Activated CD4-positive, alpha-beta T cell treated with anti-CD3 and anti-CD28 coated beads, Interleukin-2, amount 50 U/mL, for 24 hours (primary cell): Measurements from ENCODE around the gene NEUROD6.

Source experiments
- DNase-seq, 2 donors: peaks; one replicate each; pipeline ENCODE4 v3.0.0-alpha.2; 2020; ENCODE audit warnings: low read depth in 1 of 2, low spot score in 1 of 2

The NEUROD6 gene

DNA sequence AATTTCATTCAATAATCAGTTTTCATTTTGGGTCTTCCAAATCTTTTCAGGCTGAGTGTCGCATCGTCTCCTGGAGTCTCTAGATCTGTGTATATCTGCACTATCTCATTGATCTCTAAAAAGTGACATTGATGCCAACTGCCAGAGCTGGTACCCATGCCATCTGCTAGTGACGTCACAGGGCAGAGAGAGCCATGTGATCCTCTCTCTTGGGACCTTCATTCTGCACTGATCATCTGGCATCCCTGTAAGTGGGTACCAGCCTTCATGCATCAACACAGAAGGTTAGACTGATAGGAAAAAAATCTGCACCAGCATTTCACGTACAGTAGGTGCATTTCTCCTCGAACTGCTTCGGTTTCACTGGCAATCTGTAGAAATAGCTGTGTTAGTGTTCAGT lies at the start of gene NEUROD6:
NEUROD6 (minus strand) TSS at position 124 of the 400 bp plus-strand sequence. CDS start 1,458 bp downstream, outside the sequence.
- no peak for DNase-seq

DNA sequence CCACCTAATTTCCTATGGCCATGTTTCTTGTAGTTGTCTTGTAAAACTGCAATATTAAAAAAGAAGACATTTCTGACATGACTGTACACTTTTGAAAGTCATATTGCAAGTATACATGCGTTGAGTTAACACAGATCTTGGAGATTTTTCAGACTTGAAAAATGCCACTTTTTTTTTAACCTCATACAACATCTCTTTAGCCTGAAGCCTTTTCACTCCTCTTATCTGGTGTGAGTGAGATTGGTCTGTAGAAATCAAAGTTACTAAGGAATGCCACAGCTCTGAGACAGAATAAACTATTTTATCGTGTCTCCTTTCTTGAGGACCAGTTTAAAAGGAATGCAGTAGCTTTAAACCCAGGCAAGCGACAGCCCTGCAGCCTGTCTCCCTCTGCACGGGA lies 43.9 kb upstream of the NEUROD6 start:
- no peak for DNase-seq

DNA sequence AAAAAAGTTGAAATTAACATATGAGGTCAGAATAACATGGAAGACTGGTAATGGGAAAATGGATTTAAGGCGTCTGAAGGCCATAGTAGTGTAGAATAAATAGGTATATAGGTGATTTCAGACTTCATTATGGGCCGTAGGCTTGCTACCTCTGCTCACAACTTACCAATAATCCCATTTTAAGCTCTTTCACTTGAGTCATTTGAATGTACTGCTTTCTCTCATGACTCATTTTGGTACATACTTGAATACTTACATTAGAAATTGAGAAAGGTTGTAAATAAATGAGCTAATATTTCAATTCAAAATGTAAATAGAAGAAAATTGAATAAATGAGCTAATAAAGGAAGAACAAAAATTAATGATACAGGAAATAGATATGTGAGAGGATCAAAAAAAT lies 42.2 kb upstream of the NEUROD6 start:
- no peak for DNase-seq

DNA sequence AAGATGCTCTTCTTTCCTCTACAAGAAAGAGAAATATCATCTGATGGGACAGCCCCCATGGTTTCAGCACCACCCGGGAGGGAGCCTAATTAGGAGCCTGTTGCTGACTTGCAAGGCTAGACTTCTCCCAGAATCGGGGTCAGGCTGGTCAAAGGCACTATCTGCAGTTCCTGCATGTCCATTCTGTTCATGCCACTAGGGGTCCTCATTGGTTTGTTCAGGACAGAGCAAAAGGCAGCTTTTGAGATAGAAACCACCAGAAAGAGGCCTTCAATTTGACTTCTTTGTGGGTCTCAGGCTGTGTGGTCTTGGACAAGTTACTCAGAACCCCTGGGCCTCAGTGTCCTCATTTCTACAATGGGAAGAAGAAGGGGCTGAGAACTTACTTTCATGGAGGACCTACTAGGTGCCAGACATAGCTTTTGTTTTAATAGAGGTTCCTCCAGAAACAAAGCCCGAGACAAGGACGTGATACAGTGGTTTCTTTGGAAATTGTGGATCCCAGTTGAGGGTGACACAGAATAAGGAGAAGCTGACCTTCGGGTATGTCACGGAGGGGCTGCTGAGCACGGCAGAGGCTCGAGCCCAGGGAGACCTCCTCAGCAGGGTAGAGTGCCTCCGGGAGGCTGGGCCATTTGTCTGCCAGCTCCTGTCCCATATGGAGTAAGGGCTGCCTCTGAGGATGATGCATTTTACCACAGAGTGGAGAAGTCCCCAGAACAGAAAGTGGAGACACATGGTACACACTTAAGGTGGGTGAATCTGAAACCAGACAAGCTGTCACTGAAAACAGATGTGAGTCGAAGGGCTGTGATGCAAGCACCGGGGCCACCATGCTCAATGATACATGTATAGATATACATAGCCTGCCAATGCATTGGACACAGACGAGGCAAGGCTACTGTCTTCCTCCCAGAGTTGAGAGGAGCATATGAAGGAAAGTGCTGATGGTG lies 33.1 kb upstream of the NEUROD6 start:
- DNase-seq: no peak

DNA sequence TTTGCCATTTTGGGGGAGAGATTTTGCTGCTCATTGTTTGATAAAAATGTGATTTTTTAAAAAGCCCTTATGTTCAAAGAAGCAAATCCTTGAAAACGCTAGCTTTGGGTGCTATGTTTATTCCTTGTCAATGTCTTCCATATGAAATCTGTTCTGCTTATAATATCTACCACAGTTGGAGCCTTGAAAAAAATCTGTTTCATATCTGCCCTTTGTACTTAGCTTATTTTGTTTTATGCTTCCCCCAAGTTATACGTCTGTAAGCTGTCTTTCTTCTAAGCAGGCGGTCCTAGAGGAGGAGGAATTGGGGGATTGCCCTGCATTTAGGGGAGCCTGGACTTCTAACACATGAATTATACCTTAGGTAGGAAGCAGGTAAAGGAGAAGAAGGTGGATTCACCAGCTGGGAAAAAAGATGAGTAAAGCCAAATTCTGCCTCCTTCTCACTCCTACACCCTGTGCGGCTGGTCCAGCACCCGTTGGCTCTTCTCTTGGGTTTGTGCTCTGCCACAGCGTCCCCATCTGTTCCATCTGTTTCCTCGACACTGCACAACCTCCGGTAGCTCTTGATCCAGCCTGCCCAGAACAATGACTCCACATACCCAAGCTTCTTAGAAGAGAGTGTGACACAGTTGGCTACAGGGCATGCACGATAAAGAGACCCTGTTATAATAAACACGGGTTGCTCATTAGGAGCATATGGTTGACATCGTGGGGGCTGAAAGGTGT lies 31.9 kb upstream of the NEUROD6 start:
- no peak for DNase-seq

DNA sequence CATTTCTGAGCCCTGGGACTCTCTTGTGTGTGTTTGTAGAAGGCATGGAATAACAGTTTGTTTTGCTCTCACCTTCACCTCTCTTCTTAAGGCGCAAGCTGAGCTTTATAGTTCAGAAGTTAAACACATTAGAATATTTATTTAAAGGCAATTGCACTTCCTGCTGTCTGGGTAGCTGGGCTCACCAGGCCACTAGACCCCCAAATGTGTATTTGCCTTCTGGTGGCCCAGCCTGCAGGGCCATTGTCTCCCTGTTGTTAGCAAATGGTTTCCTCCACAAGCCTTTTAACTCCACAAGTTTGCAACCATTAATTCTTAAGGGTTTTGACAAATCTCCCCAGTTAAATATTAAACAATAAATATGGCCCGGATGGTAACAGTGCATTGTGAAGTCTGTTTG lies 31.1 kb upstream of the NEUROD6 start:
- no peak for DNase-seq

DNA sequence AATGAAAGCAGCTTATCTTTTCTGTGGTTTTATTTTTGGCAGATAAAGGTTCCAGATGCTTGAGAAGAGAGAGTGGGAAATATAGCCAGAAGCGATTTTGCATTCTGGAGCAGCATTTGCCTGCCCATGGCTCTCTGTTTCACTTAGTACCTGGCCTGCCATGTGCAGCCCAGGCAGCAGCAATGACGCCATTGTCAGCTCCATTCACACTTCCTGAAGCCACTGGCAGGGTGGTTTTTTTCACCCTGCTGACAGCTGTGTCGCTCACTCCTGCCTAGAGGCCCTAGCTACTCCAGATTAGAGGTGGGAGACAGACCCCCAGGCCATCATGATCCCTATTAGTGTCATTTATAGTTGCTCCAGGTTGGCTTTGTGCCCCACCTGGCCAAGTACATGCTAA lies 30.1 kb upstream of the NEUROD6 start:
- no peak for DNase-seq

DNA sequence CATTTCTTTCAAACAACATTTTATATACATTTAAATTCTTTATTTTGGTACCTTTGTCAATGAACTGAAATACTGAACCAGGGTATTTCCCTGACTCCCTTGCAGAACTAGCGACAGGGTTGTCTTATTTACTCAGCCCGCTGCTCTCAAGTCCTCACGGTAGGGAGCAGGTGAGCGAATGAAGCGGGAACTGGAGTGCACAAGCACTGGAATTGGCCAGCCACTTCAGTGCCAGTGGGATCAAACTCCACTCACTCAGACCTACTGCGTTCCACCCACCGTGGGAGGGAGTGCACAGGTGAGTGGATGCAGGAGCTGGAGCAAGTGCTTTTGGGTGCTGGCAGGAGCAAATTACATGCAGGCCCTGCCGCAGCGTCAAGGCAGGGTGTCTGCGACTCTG lies 28.1 kb upstream of the NEUROD6 start:
- DNase-seq: no peak

DNA sequence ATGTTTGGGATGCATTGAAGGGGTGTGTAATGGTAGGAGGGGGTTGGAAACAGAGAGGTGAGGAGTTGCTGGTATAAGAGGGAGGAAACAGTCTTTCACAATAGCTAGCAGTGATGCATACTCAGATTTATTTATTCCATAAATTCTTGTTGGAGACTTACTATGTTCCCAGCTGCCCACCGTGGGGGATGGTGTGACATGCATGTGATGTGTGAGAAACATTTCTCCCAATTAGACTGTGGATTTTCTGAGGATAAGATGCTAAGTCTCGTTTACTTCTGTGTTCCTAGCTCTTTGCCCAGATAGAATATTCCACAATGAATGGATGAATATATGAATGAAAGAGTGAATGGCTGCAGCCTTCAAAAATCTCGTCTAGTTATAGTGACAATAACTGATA lies 23.0 kb upstream of the NEUROD6 start:
- DNase-seq: no peak

DNA sequence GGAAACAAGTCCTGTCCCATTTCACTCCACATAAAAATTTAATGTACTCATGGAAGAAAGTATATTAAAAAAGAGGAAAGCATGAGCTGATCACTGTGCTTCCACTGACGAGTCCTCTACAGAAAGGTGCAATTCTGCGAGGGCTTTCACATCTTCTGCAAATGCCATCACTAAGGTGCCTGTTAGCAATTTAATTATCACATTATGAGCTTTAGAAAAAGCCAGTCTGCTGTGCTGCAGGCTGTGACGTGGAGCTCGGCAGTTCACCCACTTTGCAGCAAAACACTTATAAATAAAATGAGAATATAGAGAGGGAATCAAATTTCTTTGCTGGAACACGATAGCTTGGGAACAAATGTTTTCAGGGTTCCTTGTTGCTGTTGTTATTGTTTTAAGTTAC lies 22.5 kb upstream of the NEUROD6 start:
- DNase-seq: no peak

DNA sequence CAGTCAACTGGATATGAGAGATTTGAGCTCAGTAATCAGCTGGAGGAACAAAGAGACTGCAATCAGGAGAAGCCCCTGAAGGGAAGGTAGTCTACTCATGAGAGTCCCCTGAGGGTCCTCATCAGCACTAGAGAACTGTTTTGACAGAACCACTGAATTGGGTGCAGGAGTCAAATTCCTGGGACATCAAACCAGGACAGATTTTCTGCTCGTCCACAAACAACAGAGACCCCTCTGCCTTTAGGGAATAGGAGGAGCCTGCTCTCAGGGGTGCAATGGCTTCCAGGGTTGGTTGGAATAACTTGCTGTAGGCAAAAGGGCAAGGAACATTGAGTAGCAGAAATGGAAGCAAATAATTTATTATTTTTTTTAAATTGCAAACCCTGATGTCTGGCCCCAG lies 21.9 kb upstream of the NEUROD6 start:
- DNase-seq: no peak

DNA sequence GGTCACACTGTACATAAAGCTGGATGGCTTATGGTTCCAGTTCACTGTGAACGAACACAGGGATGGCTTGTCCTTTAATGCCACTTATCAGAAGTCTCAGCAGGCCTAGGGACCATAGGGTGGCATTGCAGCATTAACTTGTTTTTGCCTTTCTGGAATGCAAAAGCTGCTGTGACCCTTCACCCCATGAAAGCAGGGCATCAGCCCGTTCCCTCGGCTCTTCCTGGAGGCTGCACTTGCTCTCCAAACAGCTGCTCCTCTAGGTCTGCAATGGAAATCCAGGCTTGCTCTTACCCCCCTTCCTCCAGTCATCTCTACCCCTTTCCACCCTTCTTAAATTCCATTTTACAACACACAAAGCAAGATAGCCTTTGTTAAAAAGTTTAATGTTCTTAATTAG lies 17.9 kb upstream of the NEUROD6 start:
- no peak for DNase-seq

DNA sequence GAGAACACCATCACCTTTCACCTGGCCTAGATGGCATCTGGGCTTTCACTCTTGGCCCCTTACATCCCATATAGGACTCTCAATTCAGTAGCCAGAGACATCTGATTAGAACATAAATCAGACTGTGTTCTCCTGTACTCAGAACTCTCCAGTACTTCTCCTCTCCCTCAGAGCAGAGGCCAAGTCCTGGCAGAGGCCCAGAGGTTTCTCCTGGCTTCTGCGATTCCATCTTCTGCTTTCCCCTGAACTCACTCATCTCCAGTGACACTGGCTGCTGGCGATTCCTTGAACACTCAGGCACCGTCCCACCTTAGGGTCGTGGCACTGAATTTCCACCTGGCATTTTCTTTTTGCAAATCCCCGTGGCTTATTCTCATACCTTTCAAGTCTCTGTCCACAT lies 4.9 kb upstream of the NEUROD6 start:
- no peak for DNase-seq

DNA sequence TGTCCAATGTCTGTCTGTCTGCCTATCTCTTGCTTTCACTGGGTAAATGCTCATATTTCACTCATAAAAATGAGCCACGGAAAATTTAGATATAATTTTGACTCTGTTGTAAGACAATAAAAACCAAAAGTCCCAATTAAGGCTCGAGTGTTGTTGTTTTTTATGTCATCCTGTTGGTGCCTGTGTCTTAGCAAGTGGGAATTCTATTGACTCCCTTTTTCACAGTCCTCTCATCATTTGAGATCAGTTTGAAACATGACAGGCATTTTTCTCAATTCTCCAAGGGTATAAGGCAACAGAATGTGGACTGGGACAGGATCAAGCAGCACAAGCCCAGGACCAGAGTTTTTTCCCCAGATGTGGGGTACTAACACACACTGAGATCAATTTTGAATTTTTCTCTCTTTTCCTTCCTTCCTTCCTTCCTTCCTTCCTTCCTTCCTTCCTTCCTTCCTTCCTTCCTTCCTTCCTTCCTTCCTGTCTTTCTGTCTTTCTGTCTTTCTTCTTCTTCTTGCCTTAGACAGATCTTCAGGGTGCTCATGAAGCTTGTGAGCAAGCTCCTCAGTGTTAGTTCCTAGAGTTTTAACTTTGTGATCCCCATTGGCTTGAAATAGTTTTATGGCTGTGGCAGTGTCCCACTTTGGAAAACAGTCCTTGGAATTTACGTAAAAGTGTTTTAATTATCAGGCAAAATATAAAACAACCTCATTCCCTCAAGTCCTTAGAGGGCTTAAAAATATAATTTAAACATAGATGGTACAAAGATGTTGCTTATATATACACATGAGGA lies 3.2 kb upstream of the NEUROD6 start:
- no peak for DNase-seq

DNA sequence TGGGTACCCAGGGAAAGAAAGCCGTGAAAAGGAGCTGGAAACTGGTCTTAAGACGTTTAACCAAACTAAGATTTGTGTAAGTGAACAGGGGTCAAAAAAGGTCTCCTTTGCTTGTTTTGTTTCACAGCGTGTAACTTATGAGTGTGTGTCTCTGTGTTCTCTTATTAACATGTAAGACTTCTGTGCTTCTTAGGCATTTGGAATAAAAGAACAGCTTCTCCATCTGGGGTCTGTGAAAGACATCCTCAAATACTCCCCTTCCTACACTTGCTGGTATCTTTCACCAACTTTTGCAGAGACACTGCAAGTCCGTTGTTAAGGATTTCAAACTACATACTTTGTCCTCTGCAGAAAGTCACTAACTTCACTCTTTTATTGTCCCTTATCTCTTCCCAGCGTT lies 615 bp upstream of the NEUROD6 start:
- no peak for DNase-seq

DNA sequence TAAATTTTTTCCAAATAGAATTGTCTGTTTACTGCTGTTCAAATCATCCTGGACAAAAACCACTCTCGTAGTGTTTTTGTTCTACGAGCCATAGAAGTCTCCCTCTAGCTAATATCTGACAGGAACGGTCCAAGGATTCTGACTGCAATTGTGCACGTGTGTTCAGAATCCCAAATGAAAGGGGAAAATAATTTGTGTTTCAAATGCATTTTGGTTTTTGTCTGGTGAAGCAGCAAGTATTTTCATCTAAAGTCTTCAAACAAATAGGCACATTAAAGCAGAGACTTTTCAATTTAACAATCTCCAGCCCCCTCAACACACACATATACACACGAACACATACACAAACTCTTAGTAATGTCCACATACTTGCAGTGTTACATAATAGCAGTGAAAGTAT lies 475 bp downstream of the NEUROD6 start:
- DNase-seq: no peak

DNA sequence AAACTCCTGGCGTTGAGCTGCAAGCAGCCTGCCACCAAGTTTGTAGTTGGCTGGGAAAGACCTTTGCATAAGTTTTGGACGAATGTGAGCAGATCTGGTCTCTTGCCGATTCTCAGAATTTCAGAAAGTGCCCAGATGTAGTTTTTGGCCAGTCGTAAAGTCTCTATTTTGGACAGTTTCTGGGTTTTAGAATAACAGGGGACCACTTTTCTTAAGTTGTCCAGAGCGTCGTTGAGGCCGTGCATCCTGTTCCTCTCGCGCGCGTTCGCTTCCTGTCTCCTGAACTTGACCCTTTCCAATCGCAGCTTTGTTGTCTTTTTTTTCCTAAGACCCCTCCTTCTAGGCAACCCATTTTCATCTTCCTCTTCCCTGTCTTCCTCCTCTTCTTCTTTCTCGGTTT lies 1.8 kb downstream of the NEUROD6 start:
- no peak for DNase-seq

DNA sequence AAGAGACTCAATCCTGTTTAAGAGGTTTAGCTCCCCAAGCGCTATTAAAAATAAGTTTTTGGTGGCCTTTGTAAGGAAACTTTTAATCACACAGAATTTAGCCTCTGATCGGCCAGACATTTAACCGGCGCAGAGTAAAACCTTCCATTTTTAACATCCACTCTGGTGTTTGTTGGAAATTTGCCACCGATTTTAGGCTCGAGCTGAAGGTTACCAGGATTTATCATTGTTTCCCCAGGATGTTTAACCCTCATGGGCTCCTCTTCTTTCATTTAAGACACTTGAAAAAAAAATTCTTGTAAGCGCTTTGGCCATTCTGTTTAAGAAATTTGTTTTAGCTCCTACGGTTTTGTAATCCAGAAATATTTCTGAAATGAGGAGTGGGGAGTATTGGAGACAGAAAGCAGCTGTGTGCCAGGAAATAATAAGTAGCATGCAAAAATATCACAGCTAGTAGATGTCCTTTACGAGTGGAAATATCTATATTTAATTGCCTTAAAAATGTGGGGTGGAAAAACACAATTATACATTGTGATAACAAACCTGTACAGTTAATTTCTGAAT lies 3.4 kb downstream of the NEUROD6 start:
- DNase-seq: no peak

DNA sequence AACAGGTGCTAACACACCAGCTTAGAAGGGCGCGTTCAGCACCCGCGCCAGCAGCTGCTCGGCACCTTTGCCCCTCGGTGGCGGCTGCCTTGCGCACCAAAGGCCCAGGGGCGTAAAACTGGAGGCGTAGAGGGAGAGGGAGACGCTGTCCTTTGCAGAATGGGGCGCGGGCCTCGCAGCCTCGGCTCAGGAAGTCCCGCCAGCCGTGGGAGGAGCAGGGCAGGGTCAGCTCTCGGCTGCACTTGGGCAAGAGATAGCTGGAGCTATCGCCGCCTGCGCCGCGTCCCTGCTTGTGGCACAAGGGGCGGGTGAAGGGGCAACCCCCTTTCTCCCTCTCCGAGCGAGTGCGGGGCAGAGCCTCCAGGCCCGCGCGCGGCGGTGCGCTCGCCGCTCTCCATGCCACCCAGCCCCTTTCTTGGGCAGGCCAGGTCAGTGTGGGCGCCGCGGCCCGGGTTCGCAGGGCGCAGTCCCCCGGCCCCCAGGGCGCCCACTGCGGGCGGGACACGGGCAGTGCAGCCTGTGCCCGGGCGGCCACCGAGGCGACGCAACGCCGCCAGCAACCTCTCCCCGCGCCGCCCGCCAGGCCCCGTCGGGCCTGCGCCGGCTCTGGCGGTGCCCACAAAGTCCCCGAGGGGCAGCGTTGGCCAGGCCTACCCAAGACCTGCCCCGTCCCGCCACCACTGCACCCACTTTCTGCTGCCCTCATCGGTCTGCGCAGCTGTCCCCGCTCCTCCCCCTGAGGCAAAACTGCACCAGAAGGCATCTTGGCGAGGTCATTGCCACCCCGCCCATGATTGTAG lies 4.1 kb downstream of the NEUROD6 start:
- DNase-seq: no peak

DNA sequence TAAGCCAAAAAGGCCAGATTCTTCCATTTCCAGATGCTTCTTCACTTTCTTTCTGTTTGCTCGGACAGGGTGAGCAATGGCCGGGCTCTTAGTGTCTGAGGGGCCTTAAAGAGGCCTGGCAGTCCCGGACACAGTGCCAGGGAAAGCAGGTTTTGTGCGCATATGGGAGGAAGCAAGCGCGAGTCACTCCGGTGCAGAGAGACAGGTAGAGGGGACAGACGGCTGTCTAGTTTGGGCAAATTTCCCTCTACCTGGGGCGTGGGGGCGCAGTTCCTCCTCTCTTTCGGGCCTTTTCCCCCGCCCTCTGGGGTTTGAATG lies 4.7 kb downstream of the NEUROD6 start:
- no peak for DNase-seq
